ENCODE results near the gene ITGAL. TPM values are rescaled to one million over a fixed set of nuclear protein-coding genes. Genes with fewer than 3 reads are reported as not detected.
"Not testable (repeated sequence)": the region's sequence is repeated elsewhere in the genome, so short reads cannot be mapped to it uniquely, and the experiment has no call there.

ITGAL gene
- total and polyA plus RNA-seq, 2 of the 13 experiments (the other 11 are each of a cell fraction or from before 2014, with no cell fraction given) = 0.86 to 1.2 TPM

GRCh38 chr16:30459456-30459855 lies 13.1 kb upstream of the ITGAL start (continued):
- TF ChIP-seq ZNF619 (CRISPR knock-in tag; IDR thresholded peaks at IDR 0.05) = 0 out of 2 replicates have a peak, but pooled peaks have one; percentile 1
- no peak for TF ChIP-seq ATM (IDR thresholded peaks at IDR 0.05; ENCODE audit: borderline replicate concordance)

- FAIRE-seq; H3K4me2 ChIP-seq (ENCODE audit: low read depth, low read length); H2AFZ ChIP-seq (ENCODE audit: low read length); H3K27me3 ChIP-seq (ENCODE audit: control insufficient read depth in 1 of 2, insufficient read depth in 2 of 2, low read length in 2 of 2); intact Hi-C loops (cut with micrococcal nuclease; ENCODE audit: unreplicated experiment); H3K9me3 ChIP-seq (ENCODE audit: low read length); in situ Hi-C loops (cut with HindIII; ENCODE audit: extremely low pct_ligation_motif_present, low pct_unique_long_range_greater_than_20kb); BruUV-seq (replicated peaks); H3K4me3 ChIP-seq (replicated peaks in 1 of 3; ENCODE audit: insufficient read depth in 1 of 3, low read depth in 2 of 3, low read length in 3 of 3); H3K27ac ChIP-seq (ENCODE audit: extremely low read length, insufficient read depth, low read length); H3K9ac ChIP-seq (ENCODE audit: insufficient read depth, low read depth, low read length); H3K79me2 ChIP-seq (ENCODE audit: insufficient read depth, low read length); ATAC-seq; DNase-seq (ENCODE audit: low spot score); H4K20me1 ChIP-seq (ENCODE audit: insufficient read depth, low read length); CTCF ChIA-PET (ENCODE audit: low intra/inter-chr PET ratio, low total read pairs); H3K36me3 ChIP-seq (replicated peaks in 1 of 2; ENCODE audit: control insufficient read depth in 1 of 2, insufficient read depth in 2 of 2, low read length in 2 of 2): not testable (repeated sequence)
- POLR2A ChIA-PET = interaction anchor here (0.7 to 1.1 kb wide), 4 partner anchors 14 to 97 kb away, joined by 3 to 5 read pairs (median 4); no protein-coding TSS in a partner anchor
- WGBS (ENCODE audit: low lambda C conversion rate) = 83% methylated on average over 5 of the region's 5 CpGs
- H3K4me1 ChIP-seq (ENCODE audit: insufficient read depth, low read length) = peaks cover 63% of the 10 kb centered on the region
Measured at GRCh38 chr16:30461426-30461825, 11.1 kb upstream of the ITGAL start.

GRCh38 chr16:30464078-30464477 lies 8.5 kb upstream of the ITGAL start:
- TF ChIP-seq ZNF350 (CRISPR knock-in tag; IDR thresholded peaks at IDR 0.05; ENCODE audit: borderline replicate concordance, low read depth) (no peak), SETDB1 (CRISPR knock-in tag; IDR thresholded peaks at IDR 0.05; ENCODE audit: borderline replicate concordance) (no peak), ATF7 (IDR thresholded peaks at IDR 0.05) (no peak), ATF7 (CRISPR knock-in tag; IDR thresholded peaks at IDR 0.05) (no peak), IRF1 (CRISPR knock-in tag; IDR thresholded peaks at IDR 0.05; ENCODE audit: low read depth) (no peak)
- BruUV-seq (replicated peaks) = no TSS peak
- no peaks in the 10 kb centered on the region; a peak in 1 of 5 replicates for H3K27me3 ChIP-seq (ENCODE audit: control insufficient read depth in 1 of 2, insufficient read depth in 2 of 2, low read length in 2 of 2)
- no peaks in the 10 kb centered on the region for H3K79me2 ChIP-seq (ENCODE audit: insufficient read depth, low read length)
- DNase-seq (ENCODE audit: low spot score) (no peak), ATAC-seq (no peak), FAIRE-seq (no peak)
- no peak overlapping the region for H3K4me2 ChIP-seq (ENCODE audit: low read depth, low read length)
- CTCF ChIA-PET (ENCODE audit: low intra/inter-chr PET ratio, low total read pairs) = no interaction called here
- H2AFZ ChIP-seq (ENCODE audit: low read length) = no peak overlapping the region
- no peak overlapping the region for H3K4me3 ChIP-seq (replicated peaks in 1 of 3; ENCODE audit: insufficient read depth in 1 of 3, low read depth in 2 of 3, low read length in 3 of 3)
- no peak overlapping the region for H3K9ac ChIP-seq (ENCODE audit: insufficient read depth, low read depth, low read length)
- in situ Hi-C loops (cut with HindIII; ENCODE audit: extremely low pct_ligation_motif_present, low pct_unique_long_range_greater_than_20kb) (no loop called here), intact Hi-C loops (cut with micrococcal nuclease; ENCODE audit: unreplicated experiment) (no loop called here)
- no peaks in the 10 kb centered on the region for H3K36me3 ChIP-seq (replicated peaks in 1 of 2; ENCODE audit: control insufficient read depth in 1 of 2, insufficient read depth in 2 of 2, low read length in 2 of 2)
- H3K27ac ChIP-seq (ENCODE audit: extremely low read length, insufficient read depth, low read length) = no peak overlapping the region
- H3K9me3 ChIP-seq (ENCODE audit: low read length) = no peaks in the 10 kb centered on the region
- peaks cover 38% of the 10 kb centered on the region for H3K4me1 ChIP-seq (ENCODE audit: insufficient read depth, low read length)
- POLR2A ChIA-PET = no interaction called here
- H4K20me1 ChIP-seq (ENCODE audit: insufficient read depth, low read length) = no peaks in the 10 kb centered on the region
- 23% methylated on average over 7 of the region's 7 CpGs for WGBS (ENCODE audit: low lambda C conversion rate)
